Measurements from ENCODE around the gene PDPK1.

GRCh38 chr16:2527784-2528100, 10.1 kb upstream of the PDPK1 start:
- TF ChIP-seq, protein P1, sequence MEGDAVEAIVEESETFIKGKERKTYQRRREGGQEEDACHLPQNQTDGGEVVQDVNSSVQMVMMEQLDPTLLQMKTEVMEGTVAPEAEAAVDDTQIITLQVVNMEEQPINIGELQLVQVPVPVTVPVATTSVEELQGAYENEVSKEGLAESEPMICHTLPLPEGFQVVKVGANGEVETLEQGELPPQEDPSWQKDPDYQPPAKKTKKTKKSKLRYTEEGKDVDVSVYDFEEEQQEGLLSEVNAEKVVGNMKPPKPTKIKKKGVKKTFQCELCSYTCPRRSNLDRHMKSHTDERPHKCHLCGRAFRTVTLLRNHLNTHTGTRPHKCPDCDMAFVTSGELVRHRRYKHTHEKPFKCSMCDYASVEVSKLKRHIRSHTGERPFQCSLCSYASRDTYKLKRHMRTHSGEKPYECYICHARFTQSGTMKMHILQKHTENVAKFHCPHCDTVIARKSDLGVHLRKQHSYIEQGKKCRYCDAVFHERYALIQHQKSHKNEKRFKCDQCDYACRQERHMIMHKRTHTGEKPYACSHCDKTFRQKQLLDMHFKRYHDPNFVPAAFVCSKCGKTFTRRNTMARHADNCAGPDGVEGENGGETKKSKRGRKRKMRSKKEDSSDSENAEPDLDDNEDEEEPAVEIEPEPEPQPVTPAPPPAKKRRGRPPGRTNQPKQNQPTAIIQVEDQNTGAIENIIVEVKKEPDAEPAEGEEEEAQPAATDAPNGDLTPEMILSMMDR (IDR thresholded peaks at IDR 0.05 in 8 of 11, conservative IDR thresholded peaks at IDR 0.05 in 3 of 11) = no peak
- TF ChIP-seq POLR2A (IDR thresholded peaks at IDR 0.05) (no peak), POLR2AphosphoS5 (IDR thresholded peaks at IDR 0.05) (peak in 1 of 3 donors; percentile 4)

All from spleen (tissue), 7 donors.